Trophoblast cell (in vitro differentiated cells and primary cell): ENCODE measurements around the gene AIP.

ENCODE experiments used
- DNase-seq, 2 donors: peaks; one replicate each; pipeline ENCODE4 v3.0.0-alpha.2; 2016
- H2AFZ ChIP-seq: 2 replicates; pipeline ENCODE4 v1.6.1; 2013; ENCODE audit warnings: low read length, moderate library complexity, mild to moderate bottlenecking; ENCODE audit not compliant: insufficient read depth, poor library complexity
- H2AK5ac ChIP-seq: 2 replicates; pipeline ENCODE4 v1.6.1; 2013; ENCODE audit warnings: mild to moderate bottlenecking, low read length
- H2BK120ac ChIP-seq: 2 replicates; pipeline ENCODE4 v1.6.1; 2013; ENCODE audit warnings: low read length, mild to moderate bottlenecking, moderate library complexity; ENCODE audit not compliant: insufficient read depth, poor library complexity
- H2BK12ac ChIP-seq: 2 replicates; pipeline ENCODE4 v1.6.1; 2013; ENCODE audit warnings: mild to moderate bottlenecking, low read length, moderate library complexity
- H2BK5ac ChIP-seq: 2 replicates; pipeline ENCODE4 v1.6.1; 2013; ENCODE audit warnings: low read length, low read depth, moderate library complexity, mild to moderate bottlenecking; ENCODE audit not compliant: poor library complexity
- H3K14ac ChIP-seq: 2 replicates; pipeline ENCODE4 v1.6.1; 2013; ENCODE audit warnings: mild to moderate bottlenecking, low read length
- H3K18ac ChIP-seq: 2 replicates; pipeline ENCODE4 v1.6.1; 2013; ENCODE audit warnings: mild to moderate bottlenecking, low read length
- H3K23ac ChIP-seq: 2 replicates; pipeline ENCODE4 v1.6.1; 2013; ENCODE audit warnings: low read length
- H3K27ac ChIP-seq: 2 replicates; pipeline ENCODE4 v1.5.1; 2013; ENCODE audit warnings: low read depth, mild to moderate bottlenecking, inconsistent platforms, low read length, moderate library complexity
- H3K27me3 ChIP-seq: 2 replicates; pipeline ENCODE4 v1.6.1; 2013; ENCODE audit warnings: inconsistent platforms, mild to moderate bottlenecking, low read length, moderate library complexity; ENCODE audit not compliant: insufficient read depth
- H3K36me3 ChIP-seq, 2 experiments: 1 replicate in 1 of 2; 2 replicates in 1 of 2; pipeline ENCODE4 v1.6.1; 2013; ENCODE audit warnings: low read length in 2 of 2, mild to moderate bottlenecking in 2 of 2, moderate library complexity in 1 of 2; ENCODE audit not compliant: insufficient read depth in 2 of 2, control insufficient read depth in 1 of 2
- H3K4ac ChIP-seq: 2 replicates; pipeline ENCODE4 v1.6.1; 2013; ENCODE audit warnings: low read depth, mild to moderate bottlenecking, low read length, moderate library complexity
- H3K4me1 ChIP-seq, 2 experiments: 1 replicate in 1 of 2; 2 replicates in 1 of 2; pipeline ENCODE4 v1.6.1; 2013; ENCODE audit warnings: low read length in 2 of 2, mild to moderate bottlenecking in 2 of 2, moderate library complexity in 1 of 2; ENCODE audit not compliant: insufficient read depth in 2 of 2, control insufficient read depth in 1 of 2
- H3K4me2 ChIP-seq: 2 replicates; pipeline ENCODE4 v1.6.1; 2013; ENCODE audit warnings: inconsistent platforms, mild to moderate bottlenecking, low read length, moderate library complexity
- H3K4me3 ChIP-seq: 2 replicates; pipeline ENCODE4 v1.5.1; 2013; ENCODE audit warnings: mild to moderate bottlenecking, low read depth, low read length, inconsistent platforms
- H3K79me1 ChIP-seq: one replicate; pipeline ENCODE4 v1.6.1; 2013; ENCODE audit warnings: low read length
- H3K79me2 ChIP-seq: 2 replicates; pipeline ENCODE4 v1.6.1; 2013; ENCODE audit warnings: low read length, mild to moderate bottlenecking; ENCODE audit not compliant: control insufficient read depth, insufficient read depth, poor library complexity
- H3K9ac ChIP-seq: 2 replicates; pipeline ENCODE4 v1.6.1; 2013; ENCODE audit warnings: mild to moderate bottlenecking, low read length
- H3K9me3 ChIP-seq: 2 replicates; pipeline ENCODE4 v1.6.1; 2013; ENCODE audit warnings: low read depth, mild to moderate bottlenecking, control low read depth, inconsistent platforms, low read length; ENCODE audit not compliant: insufficient read depth
- H4K12ac ChIP-seq: 2 replicates; pipeline ENCODE4 v1.6.1; 2013; ENCODE audit warnings: low read depth, mild to moderate bottlenecking, low read length, moderate library complexity
- H4K8ac ChIP-seq: 2 replicates; pipeline ENCODE4 v1.6.1; 2013; ENCODE audit warnings: low read depth, mild to moderate bottlenecking, low read length, moderate library complexity
- H4K91ac ChIP-seq: one replicate; pipeline ENCODE4 v1.6.1; 2013; ENCODE audit warnings: low read depth, mild to moderate bottlenecking, low read length, moderate library complexity
- WGBS: extraction: QIAGEN DNeasy Blood & Tissue Kit; methylation state at CpG from one replicate; pipeline ENCODE4 v1.1.7; 2013; ENCODE audit warnings: missing lambda C conversion rate; ENCODE audit not compliant: insufficient read length, insufficient coverage; ENCODE audit errors: extremely low coverage; 5-methylcytosine and 5-hydroxymethylcytosine counted together

Gene AIP

GRCh38 chr11:67497656-67498291 lies 14.9 kb downstream of the AIP start:
- no peak for DNase-seq
- Histone ChIP-seq H3K4me1 (no peaks in the 10 kb centered on the region), H2AK5ac (no peak overlapping the region), H3K79me2 (no peaks in the 10 kb centered on the region), H3K18ac (no peak overlapping the region), H3K36me3 (peaks cover 86 to 91% of the 10 kb centered on the region in 2 experiments), H3K4me3 (no peak overlapping the region), H4K91ac (no peak overlapping the region), H3K9me3 (no peaks in the 10 kb centered on the region), H3K4ac (no peak overlapping the region), H4K8ac (no peak overlapping the region), H2BK5ac (no peak overlapping the region), H3K9ac (no peak overlapping the region), H3K14ac (no peak overlapping the region), H2AFZ (no peak overlapping the region), H3K4me2 (no peak overlapping the region), H3K27ac (no peak overlapping the region), H3K23ac (no peak overlapping the region), H2BK120ac (no peak overlapping the region), H4K12ac (no peak overlapping the region), H3K79me1 (no peaks in the 10 kb centered on the region), H3K27me3 (no peaks in the 10 kb centered on the region), H2BK12ac (no peak overlapping the region)
- no CpG with 5 or more reads among the region's 21 CpGs for WGBS

GRCh38 chr11:67498544-67498972 lies 15.7 kb downstream of the AIP start:
- no peak overlapping the region for H4K91ac ChIP-seq
- no CpG with 5 or more reads among the region's 21 CpGs for WGBS
- no peak overlapping the region for H3K18ac ChIP-seq
- no peak overlapping the region for H2AK5ac ChIP-seq
- H3K27me3 ChIP-seq: no peaks in the 10 kb centered on the region
- H3K4me1 ChIP-seq: peaks cover 2 to 5% of the 10 kb centered on the region in 2 experiments
- peaks cover 83 to 84% of the 10 kb centered on the region in 2 experiments for H3K36me3 ChIP-seq
- H3K4ac ChIP-seq: no peak overlapping the region
- peak in 1 of 2 donors; percentile 45 for DNase-seq
- no peak overlapping the region for H3K14ac ChIP-seq
- no peak overlapping the region for H2BK120ac ChIP-seq
- no peak overlapping the region for H3K9ac ChIP-seq
- H2BK12ac ChIP-seq: no peak overlapping the region
- H3K4me2 ChIP-seq: no peak overlapping the region
- H2BK5ac ChIP-seq: no peak overlapping the region
- no peak overlapping the region for H3K4me3 ChIP-seq
- H3K79me1 ChIP-seq: no peaks in the 10 kb centered on the region
- H2AFZ ChIP-seq: no peak overlapping the region
- no peak overlapping the region for H3K27ac ChIP-seq
- no peaks in the 10 kb centered on the region for H3K9me3 ChIP-seq
- H3K23ac ChIP-seq: no peak overlapping the region
- no peak overlapping the region for H4K8ac ChIP-seq
- peaks cover 2% of the 10 kb centered on the region for H3K79me2 ChIP-seq
- no peak overlapping the region for H4K12ac ChIP-seq

DNA sequence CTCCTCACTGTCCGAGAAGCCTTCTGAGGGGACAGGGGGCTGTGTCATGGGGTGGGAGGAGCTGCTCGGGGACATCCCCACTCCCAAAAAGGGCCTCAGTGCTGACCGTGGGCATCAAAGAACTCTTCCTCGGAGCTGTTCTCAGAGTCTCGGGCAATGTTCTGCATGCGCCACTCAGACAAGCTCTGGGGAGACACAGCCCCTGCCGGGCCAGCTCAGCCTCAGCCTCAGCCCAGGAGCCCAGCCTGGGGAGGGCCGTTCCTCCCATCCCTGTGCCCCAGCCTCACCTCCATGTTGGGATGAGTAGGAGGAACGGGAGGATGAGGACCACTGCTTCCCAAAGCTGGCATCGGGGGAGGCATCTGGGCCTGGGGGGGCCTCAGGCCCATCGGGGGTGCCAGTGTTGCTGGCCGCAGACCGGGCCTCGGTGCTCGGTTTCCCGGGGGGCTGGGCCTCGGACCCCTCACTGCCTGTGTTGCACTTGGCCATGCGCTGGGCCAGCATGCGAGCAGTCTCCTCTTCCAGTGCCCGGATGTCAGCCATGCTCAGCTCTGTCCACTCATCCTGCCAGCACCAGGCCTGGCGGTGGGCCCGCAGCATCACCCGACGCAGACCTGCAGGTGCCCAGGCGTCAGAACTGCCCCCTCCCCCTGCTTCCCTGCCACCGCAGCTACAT lies 17.1 kb downstream of the AIP start:
- whole genome bisulfite sequencing: no CpG with 5 or more reads among the region's 26 CpGs
- no peak for DNase-seq
- H4K91ac ChIP-seq: no peak overlapping the region
- H2AFZ ChIP-seq: no peak overlapping the region
- no peaks in the 10 kb centered on the region for H3K9me3 ChIP-seq
- no peak overlapping the region for H2AK5ac ChIP-seq
- H3K18ac ChIP-seq: no peak overlapping the region
- no peaks in the 10 kb centered on the region for H3K27me3 ChIP-seq
- no peak overlapping the region for H3K4ac ChIP-seq
- H3K79me1 ChIP-seq: peaks cover 5% of the 10 kb centered on the region
- no peak overlapping the region for H3K23ac ChIP-seq
- no peak overlapping the region for H3K4me2 ChIP-seq
- H3K4me1 ChIP-seq: peaks cover 6 to 10% of the 10 kb centered on the region in 2 experiments
- no peak overlapping the region for H2BK12ac ChIP-seq
- no peak overlapping the region for H3K14ac ChIP-seq
- peaks cover 7% of the 10 kb centered on the region for H3K79me2 ChIP-seq
- H4K8ac ChIP-seq: no peak overlapping the region
- H2BK5ac ChIP-seq: no peak overlapping the region
- H2BK120ac ChIP-seq: no peak overlapping the region
- H4K12ac ChIP-seq: no peak overlapping the region
- H3K27ac ChIP-seq: no peak overlapping the region
- peaks cover 71 to 73% of the 10 kb centered on the region in 2 experiments for H3K36me3 ChIP-seq
- H3K4me3 ChIP-seq: no peak overlapping the region
- H3K9ac ChIP-seq: no peak overlapping the region

GRCh38 chr11:67500484-67500821 lies 17.6 kb downstream of the AIP start:
- Histone ChIP-seq H2AK5ac (no peak overlapping the region), H3K4ac (no peak overlapping the region)
- no CpG with 5 or more reads among the region's 1 CpG for WGBS

More at GRCh38 chr11:67500484-67500821, 17.6 kb downstream of the AIP start:
- no peaks in the 10 kb centered on the region for H3K9me3 ChIP-seq
- H3K4me1 ChIP-seq: peaks cover 8 to 12% of the 10 kb centered on the region in 2 experiments
- no peak overlapping the region for H3K4me3 ChIP-seq
- no peak overlapping the region for H3K4me2 ChIP-seq
- peaks cover 66 to 68% of the 10 kb centered on the region in 2 experiments for H3K36me3 ChIP-seq
- H4K91ac ChIP-seq: no peak overlapping the region
- no peak overlapping the region for H3K14ac ChIP-seq
- no peak overlapping the region for H2BK12ac ChIP-seq
- H2AFZ ChIP-seq: no peak overlapping the region
- H3K9ac ChIP-seq: no peak overlapping the region
- peaks cover 9% of the 10 kb centered on the region for H3K79me2 ChIP-seq
- H2BK120ac ChIP-seq: no peak overlapping the region
- H4K8ac ChIP-seq: no peak overlapping the region
- H3K18ac ChIP-seq: no peak overlapping the region
- no peak for DNase-seq
- no peak overlapping the region for H4K12ac ChIP-seq
- peaks cover 8% of the 10 kb centered on the region for H3K79me1 ChIP-seq
- H2BK5ac ChIP-seq: no peak overlapping the region
- no peak overlapping the region for H3K23ac ChIP-seq
- no peak overlapping the region for H3K27ac ChIP-seq
- H3K27me3 ChIP-seq: no peaks in the 10 kb centered on the region
